HG02885 (cell line): ENCODE data around the gene GLIPR2.
"Not testable (repeated sequence)": the region's sequence is repeated elsewhere in the genome, so short reads cannot be mapped to it uniquely, and the experiment has no call there.

ENCODE experiments used
- ATAC-seq: cut with Tn5 transposase; IDR thresholded peaks from one replicate; pipeline ENCODE4 v1.9.1; 2021; ENCODE audit warnings: mild to moderate bottlenecking; ENCODE audit not compliant: unreplicated experiment, poor library complexity

Gene GLIPR2

DNA sequence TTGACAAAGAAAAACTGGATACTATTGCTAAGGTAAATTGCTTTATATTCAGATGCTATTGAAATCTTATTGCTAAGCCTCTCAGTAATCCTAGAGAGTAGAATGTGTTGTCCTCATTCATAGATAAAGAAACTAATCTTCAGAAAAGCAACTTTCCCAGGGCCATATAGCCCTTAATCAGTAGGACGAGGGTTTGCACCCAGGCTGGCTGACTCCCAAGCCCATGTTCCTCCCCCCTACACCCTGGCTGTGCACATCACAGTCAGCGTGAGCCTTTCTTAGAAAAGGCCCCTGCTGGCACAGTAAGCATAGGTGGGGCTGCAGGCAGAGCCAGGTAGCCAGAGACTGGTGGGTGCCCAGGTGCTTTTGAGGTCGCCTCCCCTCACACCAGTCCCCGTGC lies 15.8 kb upstream of the GLIPR2 start:
- ATAC-seq: no peak

GRCh38 chr9:36121971-36122370 lies 14.6 kb upstream of the GLIPR2 start:
- ATAC-seq: no peak

DNA sequence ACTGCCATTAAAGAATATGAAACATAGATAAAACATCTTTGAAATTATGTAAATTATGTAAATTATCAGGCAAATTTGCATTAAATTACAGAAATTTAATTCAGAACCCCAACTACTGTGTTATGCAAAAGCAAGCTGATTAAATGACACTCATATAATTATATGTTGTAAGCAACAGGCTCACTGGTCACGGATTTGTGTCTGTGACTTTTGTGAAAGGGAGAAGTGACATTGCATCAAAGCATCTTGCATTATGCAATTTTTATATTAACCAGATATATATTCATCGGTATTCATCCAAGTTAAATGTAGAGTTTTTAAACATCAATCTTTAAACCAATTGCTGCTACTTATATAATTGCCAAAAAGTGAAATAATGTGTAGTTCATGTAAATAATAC lies 13.0 kb upstream of the GLIPR2 start:
- ATAC-seq: no peak

- no peak for ATAC-seq
These were observed 11.3 kb upstream of the GLIPR2 start for GRCh38 chr9:36125062-36125855.

DNA sequence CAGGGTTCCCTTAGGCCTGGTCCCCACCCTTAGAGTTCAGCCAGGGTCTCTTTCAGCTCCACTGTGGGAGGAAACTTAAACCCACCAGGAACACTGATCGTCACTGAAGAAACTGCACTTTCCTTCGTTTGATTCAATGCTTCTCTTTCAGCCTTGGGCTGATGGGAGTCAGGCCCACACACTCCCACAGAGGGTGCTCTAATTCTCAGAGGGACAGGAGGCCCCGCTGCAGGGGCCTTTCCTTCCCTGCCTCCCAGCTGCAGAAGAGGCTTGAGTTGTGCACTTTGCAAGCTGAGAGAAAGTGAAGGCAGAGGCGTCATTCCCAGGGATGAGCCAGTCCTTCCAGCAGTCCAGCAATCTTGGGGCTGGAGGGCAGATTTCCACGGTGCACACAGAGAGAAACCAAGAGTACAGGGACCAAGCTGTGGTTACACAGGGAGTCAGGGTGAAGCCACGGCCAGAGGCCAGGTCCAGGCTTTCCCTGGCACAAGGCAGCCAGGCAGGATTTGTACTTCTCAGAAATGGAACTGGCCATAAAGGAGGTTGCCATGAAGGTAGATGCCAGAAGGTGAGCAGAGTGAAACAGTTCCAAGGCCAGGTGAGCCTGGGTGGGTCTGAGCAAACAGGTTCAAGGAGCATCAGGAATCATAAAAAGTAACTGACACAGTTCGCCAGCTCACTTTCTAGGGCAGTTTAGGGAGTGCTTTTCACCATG lies 10.4 kb upstream of the GLIPR2 start:
- no peak for ATAC-seq

GRCh38 chr9:36127652-36128244 lies 8.8 kb upstream of the GLIPR2 start:
- no peak for ATAC-seq

DNA sequence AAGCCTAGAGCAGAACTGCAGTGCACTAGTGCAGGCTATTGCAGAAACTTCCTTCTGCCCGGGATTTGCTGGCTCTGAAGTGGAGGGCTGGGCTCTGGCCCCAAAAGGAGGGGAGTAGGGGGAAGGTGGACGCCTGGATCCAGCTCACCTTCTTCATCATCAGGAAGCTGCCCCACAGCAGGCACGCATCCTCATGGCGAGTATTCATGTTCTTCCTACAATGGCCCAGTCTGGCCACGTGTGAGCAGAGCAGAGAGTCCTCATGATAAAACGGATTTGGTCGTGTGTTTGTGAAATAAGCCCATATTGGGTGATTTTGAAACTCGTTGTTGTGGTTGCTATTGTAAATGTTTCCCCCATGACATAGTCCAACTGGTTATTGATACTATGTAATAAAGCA lies 8.2 kb upstream of the GLIPR2 start:
- no peak for ATAC-seq

GRCh38 chr9:36129139-36129538 lies 7.4 kb upstream of the GLIPR2 start:
- no peak for ATAC-seq

DNA sequence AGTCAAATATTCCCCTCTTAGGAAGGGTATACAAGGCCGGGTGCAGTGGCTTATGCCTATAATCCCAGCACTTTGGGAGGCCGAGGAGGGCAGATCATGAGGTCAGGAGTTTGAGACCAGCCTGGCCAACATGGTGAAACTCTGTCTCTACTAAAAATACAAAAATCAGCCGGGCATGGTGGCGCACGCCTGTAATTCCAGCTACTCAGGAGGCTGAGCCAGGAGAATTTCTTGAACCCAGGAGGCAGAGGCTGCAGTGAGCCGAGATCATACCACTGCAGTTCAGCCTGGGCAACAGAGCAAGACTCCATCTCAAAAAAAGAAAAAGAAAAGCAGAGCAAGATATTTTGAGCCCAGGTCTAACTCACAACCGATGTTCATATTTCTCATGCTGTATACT lies 4.9 kb upstream of the GLIPR2 start:
- not testable (repeated sequence) for ATAC-seq

DNA sequence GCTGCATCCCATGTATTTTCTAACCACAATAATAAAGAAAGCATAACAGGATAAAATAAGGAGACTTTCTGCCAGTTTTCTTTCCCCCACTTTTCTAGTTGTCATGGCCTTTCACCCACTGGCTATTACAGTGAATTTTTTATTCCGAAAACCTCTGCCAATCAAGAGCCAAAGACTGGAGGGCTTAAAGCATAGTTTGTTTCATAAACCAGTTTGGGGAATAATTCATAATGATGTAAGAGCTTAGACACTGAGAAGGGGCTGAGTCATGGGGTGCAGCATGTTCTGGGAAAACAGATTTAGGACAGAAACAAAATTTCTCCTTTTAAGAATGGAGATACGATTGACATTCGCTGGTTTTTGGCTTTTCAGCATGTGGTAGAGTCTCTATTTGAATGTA lies 4.4 kb upstream of the GLIPR2 start:
- no peak for ATAC-seq

GRCh38 chr9:36134761-36135505 lies 1.6 kb upstream of the GLIPR2 start:
- ATAC-seq: no peak

- no peak for ATAC-seq
These were observed 727 bp upstream of the GLIPR2 start for GRCh38 chr9:36135741-36136271.

GRCh38 chr9:36136894-36137391 lies 410 bp downstream of the GLIPR2 start:
- ATAC-seq: peak; percentile 37

DNA sequence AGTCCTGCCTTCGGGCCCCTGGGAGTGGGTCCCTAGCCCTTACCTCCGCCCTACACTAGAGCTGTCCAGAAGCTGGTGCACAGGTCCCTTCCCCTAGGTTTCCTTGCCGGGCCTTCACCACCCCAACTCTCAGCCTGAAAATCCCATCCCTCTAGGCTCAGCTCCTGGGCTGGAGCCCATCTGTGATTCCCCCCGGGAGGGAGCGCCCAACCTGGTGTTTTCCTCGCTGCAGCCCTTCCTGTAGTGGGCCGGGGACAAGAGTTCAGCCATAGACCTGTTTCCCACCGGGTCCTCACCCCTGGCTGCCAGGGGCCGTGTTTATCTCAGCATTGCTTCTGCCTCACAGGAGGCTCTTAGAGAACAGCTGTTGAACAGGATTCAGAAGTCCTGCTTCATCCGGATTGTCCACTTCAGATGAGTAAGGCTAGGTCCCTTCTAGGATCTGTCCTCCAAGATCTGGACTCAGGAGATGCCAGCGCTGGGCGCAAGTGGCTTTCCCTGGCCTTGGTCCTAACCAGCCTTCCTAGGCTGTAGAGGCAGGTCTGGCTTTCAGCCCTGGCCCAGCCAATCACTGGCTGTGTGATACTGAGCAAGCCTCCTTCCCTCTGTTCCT lies 965 bp downstream of the GLIPR2 start:
- no peak for ATAC-seq

DNA sequence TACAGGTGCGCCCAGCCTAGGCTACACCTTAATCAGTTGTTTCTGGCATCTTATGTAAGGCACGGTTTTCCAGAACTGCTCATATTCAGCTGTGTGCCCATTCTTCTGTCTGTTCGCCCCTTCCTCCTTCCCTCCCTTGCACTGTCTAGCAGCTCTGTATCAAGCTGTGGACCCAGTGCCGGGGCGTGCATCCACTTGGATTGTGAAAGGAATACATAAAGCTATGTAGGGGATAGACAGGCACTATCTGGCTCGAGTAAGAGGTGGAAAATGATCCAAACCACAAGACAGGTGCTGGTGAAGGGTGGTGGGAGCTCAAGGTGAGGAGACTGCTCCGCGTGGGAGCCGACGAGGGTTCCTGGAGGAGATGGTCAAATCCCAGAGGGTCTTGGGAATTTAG lies 2.0 kb downstream of the GLIPR2 start:
- no peak for ATAC-seq

- ATAC-seq: no peak
These were observed 2.4 kb downstream of the GLIPR2 start for GRCh38 chr9:36138901-36139300.

- no peak for ATAC-seq
These were observed 3.9 kb downstream of the GLIPR2 start for GRCh38 chr9:36140086-36141084.

GRCh38 chr9:36141288-36141687 lies 4.8 kb downstream of the GLIPR2 start:
- ATAC-seq: no peak

DNA sequence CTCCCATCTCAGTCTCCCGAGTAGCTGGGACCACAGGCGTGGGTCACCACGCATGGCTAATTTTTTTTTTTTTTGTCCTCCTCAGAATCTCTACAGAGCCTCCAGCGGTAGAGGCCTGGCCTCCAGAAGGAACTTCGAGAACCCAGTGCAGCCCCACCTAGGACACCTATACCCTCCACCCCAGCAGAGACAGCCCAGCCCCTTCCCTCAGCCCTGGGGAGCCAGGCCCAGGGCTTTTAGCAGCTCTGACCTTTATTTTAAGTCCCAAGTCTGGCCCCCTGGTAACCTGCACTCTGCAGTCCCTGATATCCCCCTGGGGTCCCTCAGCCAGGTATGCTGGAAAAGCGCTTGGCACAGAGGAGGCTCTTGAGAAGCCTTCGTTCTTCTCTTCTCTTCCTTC lies 5.2 kb downstream of the GLIPR2 start:
- no peak for ATAC-seq
